GM19099 (cell line): ENCODE results near the gene TXNDC11.

Source experiments
- POLR2A ChIP-seq: IDR thresholded peaks from 3 replicates; pipeline ENCODE4 v1.6.1; 2011; ENCODE audit warnings: low read depth; ENCODE audit not compliant: insufficient read length; ENCODE audit errors: extremely low read depth

The TXNDC11 gene

GRCh38 chr16:11677959-11678881 is 64.4 kb downstream of the TXNDC11 start:
- no peak for TF ChIP-seq POLR2A

GRCh38 chr16:11677451-11677951 is 65.2 kb downstream of the TXNDC11 start:
- no peak for TF ChIP-seq POLR2A

- no peak for TF ChIP-seq POLR2A
Observed at GRCh38 chr16:11676799-11677198, 65.9 kb downstream of the TXNDC11 start.

- no peak for TF ChIP-seq POLR2A
Observed at GRCh38 chr16:11675561-11676511, 66.8 kb downstream of the TXNDC11 start.

- TF ChIP-seq POLR2A, result no peak
Observed at GRCh38 chr16:11674818-11675560, 67.7 kb downstream of the TXNDC11 start.

- no peak for TF ChIP-seq POLR2A
Observed at GRCh38 chr16:11674001-11674817, 68.4 kb downstream of the TXNDC11 start.

GRCh38 chr16:11673091-11674000 is 69.3 kb downstream of the TXNDC11 start:
- no peak for TF ChIP-seq POLR2A

GRCh38 chr16:11672206-11673090 is 70.2 kb downstream of the TXNDC11 start:
- TF ChIP-seq POLR2A, result no peak

- no peak for TF ChIP-seq POLR2A
Observed at GRCh38 chr16:11671676-11672075, 71.0 kb downstream of the TXNDC11 start.

GRCh38 chr16:11671271-11671670 is 71.4 kb downstream of the TXNDC11 start:
- no peak for TF ChIP-seq POLR2A

GRCh38 chr16:11670171-11671131 is 72.2 kb downstream of the TXNDC11 start:
- TF ChIP-seq POLR2A, result no peak
